Transverse colon (tissue), 4 donors: ENCODE measurements around the gene UNC5B.

Experiments used
- POLR2A ChIP-seq: fragments of 450-650 bp; IDR thresholded peaks from one replicate; pipeline ENCODE4 v1.6.1; 2016; ENCODE audit warnings: antibody characterized with exemption, mild to moderate bottlenecking, moderate library complexity
- POLR2AphosphoS5 ChIP-seq, 3 donors: sonication (generic); formaldehyde crosslinking; IDR thresholded peaks; one replicate each; pipeline ENCODE4 v1.6.1; 2016; ENCODE audit warnings: antibody characterized with exemption in 3 of 3
- TF ChIP-seq, protein P1 (sequence below), 5 experiments: fragments of 200-600 bp in 3 of 5; fragments of 450-650 bp in 2 of 5; sonication (generic) in 3 of 5; IDR thresholded peaks; 1 replicate in 2 of 5; 2 replicates in 3 of 5; pipeline ENCODE4 v1.5.1; 2016 to 2017; ENCODE audit warnings: antibody characterized with exemption in 5 of 5, inconsistent platforms in 3 of 5, mild to moderate bottlenecking in 2 of 5, moderate library complexity in 1 of 5

DNA sequence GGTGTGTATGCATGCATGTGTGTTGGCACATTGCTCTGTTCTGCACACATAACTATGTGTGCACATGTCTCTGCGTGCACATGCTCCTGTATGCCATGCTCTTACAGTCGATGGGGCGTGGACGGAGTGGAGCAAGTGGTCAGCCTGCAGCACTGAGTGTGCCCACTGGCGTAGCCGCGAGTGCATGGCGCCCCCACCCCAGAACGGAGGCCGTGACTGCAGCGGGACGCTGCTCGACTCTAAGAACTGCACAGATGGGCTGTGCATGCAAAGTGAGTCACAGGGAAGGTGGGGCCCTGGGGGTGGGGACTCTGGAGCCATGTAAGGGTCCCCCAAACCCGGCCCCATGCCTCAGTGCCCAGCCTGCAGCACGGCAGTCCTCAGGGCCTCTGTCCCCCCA is 76.1 kb downstream of the UNC5B start:
- no peak for TF ChIP-seq POLR2A
- TF ChIP-seq, protein P1, sequence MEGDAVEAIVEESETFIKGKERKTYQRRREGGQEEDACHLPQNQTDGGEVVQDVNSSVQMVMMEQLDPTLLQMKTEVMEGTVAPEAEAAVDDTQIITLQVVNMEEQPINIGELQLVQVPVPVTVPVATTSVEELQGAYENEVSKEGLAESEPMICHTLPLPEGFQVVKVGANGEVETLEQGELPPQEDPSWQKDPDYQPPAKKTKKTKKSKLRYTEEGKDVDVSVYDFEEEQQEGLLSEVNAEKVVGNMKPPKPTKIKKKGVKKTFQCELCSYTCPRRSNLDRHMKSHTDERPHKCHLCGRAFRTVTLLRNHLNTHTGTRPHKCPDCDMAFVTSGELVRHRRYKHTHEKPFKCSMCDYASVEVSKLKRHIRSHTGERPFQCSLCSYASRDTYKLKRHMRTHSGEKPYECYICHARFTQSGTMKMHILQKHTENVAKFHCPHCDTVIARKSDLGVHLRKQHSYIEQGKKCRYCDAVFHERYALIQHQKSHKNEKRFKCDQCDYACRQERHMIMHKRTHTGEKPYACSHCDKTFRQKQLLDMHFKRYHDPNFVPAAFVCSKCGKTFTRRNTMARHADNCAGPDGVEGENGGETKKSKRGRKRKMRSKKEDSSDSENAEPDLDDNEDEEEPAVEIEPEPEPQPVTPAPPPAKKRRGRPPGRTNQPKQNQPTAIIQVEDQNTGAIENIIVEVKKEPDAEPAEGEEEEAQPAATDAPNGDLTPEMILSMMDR (IDR thresholded peaks at IDR 0.05), result no peak
- no peak for TF ChIP-seq POLR2AphosphoS5 (IDR thresholded peaks at IDR 0.05)
